ENCODE results near the gene SRD5A3. TPM values are rescaled to one million over a fixed set of nuclear protein-coding genes. Genes with fewer than 3 reads are reported as not detected.
A peak's percentile ranks its signal among the peaks of the same experiment; 100 is the strongest.

SRD5A3 gene
- total RNA-seq, 2 experiments from 2014 or later: 8.8 to 9.7 TPM

GRCh38 chr4:55395218-55395528, 49.1 kb downstream of the SRD5A3 start:
- Mint-ChIP-seq H3K4me1 (peaks cover 33% of the 10 kb centered on the region), H3K4me3 (peak overlapping the region; percentile 94), H3K9me3 (ENCODE audit: low read depth) (no peaks in the 10 kb centered on the region), H3K27ac (peak overlapping the region; percentile 93), H3K36me3 (peaks cover 23% of the 10 kb centered on the region), H3K27me3 (peaks cover 3% of the 10 kb centered on the region)
- DNase-seq: no peak
- CTCF ChIA-PET: interaction anchor here (0.6 to 5.4 kb wide), 7 partner anchors 10 to 151 kb away, joined by 3 to 41 read pairs (median 4); partner anchors contain the start of genes CLOCK and SRD5A3
- ATAC-seq: no peak

GRCh38 chr4:55395529-55396307, 49.7 kb downstream of the SRD5A3 start, which contains the start of gene TMEM165:
Gene TMEM165 (plus strand): TSS chr4:55395957. CDS start chr4:55396190, 233 bp downstream.
- Mint-ChIP-seq H3K4me1 (peaks cover 36% of the 10 kb centered on the region), H3K9me3 (ENCODE audit: low read depth) (no peaks in the 10 kb centered on the region), H3K36me3 (peaks cover 25% of the 10 kb centered on the region), H3K27ac (peak within 1 kb of the TSS; percentile 93), H3K27me3 (no peaks in the 10 kb centered on the region), H3K4me3 (peak within 1 kb of the TSS; percentile 94)
- peak; percentile 96 for ATAC-seq
- CTCF ChIA-PET: interaction anchor here (0.6 to 5.4 kb wide), 8 partner anchors 10 to 150 kb away, joined by 3 to 41 read pairs (median 4); partner anchors contain the start of genes CLOCK and SRD5A3
- peak; percentile 95 for DNase-seq

- ATAC-seq: peak; percentile 20
- H3K27ac Mint-ChIP-seq: peak overlapping the region; percentile 82
- H3K27me3 Mint-ChIP-seq: no peaks in the 10 kb centered on the region
- CTCF ChIA-PET: interaction anchor here (1.1 to 5.4 kb wide), 4 partner anchors 9 to 149 kb away, joined by 4 to 41 read pairs (median 6); partner anchors contain the start of genes CLOCK and SRD5A3
- H3K9me3 Mint-ChIP-seq (ENCODE audit: low read depth): no peaks in the 10 kb centered on the region
- H3K4me1 Mint-ChIP-seq: peaks cover 44% of the 10 kb centered on the region
- peak; percentile 45 for DNase-seq
- peaks cover 31% of the 10 kb centered on the region for H3K36me3 Mint-ChIP-seq
- H3K4me3 Mint-ChIP-seq: peak overlapping the region; percentile 94
Observed at GRCh38 chr4:55396308-55397125, 50.5 kb downstream of the SRD5A3 start.

GRCh38 chr4:55397126-55397436, 51.0 kb downstream of the SRD5A3 start:
- CTCF ChIA-PET: interaction anchor here (1.4 to 5.4 kb wide), 2 partner anchors 8 to 50 kb away, joined by 6 to 41 read pairs; partner anchors contain the start of gene SRD5A3
- no peak for ATAC-seq
- peak overlapping the region; percentile 94 for H3K4me3 Mint-ChIP-seq
- H3K27ac Mint-ChIP-seq: peak overlapping the region; percentile 82
- no peaks in the 10 kb centered on the region for H3K27me3 Mint-ChIP-seq
- H3K4me1 Mint-ChIP-seq: peaks cover 45% of the 10 kb centered on the region
- peaks cover 31% of the 10 kb centered on the region for H3K36me3 Mint-ChIP-seq
- no peaks in the 10 kb centered on the region for H3K9me3 Mint-ChIP-seq (ENCODE audit: low read depth)
- DNase-seq: no peak

- H3K4me3 Mint-ChIP-seq: peak overlapping the region; percentile 94
- no peaks in the 10 kb centered on the region for H3K27me3 Mint-ChIP-seq
- peak overlapping the region; percentile 82 for H3K27ac Mint-ChIP-seq
- peaks cover 31% of the 10 kb centered on the region for H3K36me3 Mint-ChIP-seq
- DNase-seq (no peak), ATAC-seq (no peak)
- H3K4me1 Mint-ChIP-seq: peaks cover 45% of the 10 kb centered on the region
- CTCF ChIA-PET: no interaction called here
- H3K9me3 Mint-ChIP-seq (ENCODE audit: low read depth): no peaks in the 10 kb centered on the region
Observed at GRCh38 chr4:55397520-55398321, 51.7 kb downstream of the SRD5A3 start.

- H3K36me3 Mint-ChIP-seq: peaks cover 34% of the 10 kb centered on the region
- H3K9me3 Mint-ChIP-seq (ENCODE audit: low read depth): no peaks in the 10 kb centered on the region
- H3K4me3 Mint-ChIP-seq: peak overlapping the region; percentile 94
- H3K27ac Mint-ChIP-seq: peak overlapping the region; percentile 65
- ATAC-seq (no peak), DNase-seq (no peak)
- H3K4me1 Mint-ChIP-seq: peaks cover 48% of the 10 kb centered on the region
- CTCF ChIA-PET: interaction anchor here (0.7 kb wide), 1 partner anchor 147 kb away, joined by 3 read pairs; no protein-coding TSS in a partner anchor
- H3K27me3 Mint-ChIP-seq: no peaks in the 10 kb centered on the region
Observed at GRCh38 chr4:55398461-55398860, 52.4 kb downstream of the SRD5A3 start.

GRCh38 chr4:55398966-55399365, 52.9 kb downstream of the SRD5A3 start:
- Mint-ChIP-seq H3K4me3 (peak overlapping the region; percentile 94), H3K4me1 (peaks cover 52% of the 10 kb centered on the region), H3K27me3 (no peaks in the 10 kb centered on the region), H3K27ac (peak overlapping the region; percentile 24), H3K9me3 (ENCODE audit: low read depth) (no peaks in the 10 kb centered on the region), H3K36me3 (peaks cover 39% of the 10 kb centered on the region)
- DNase-seq: no peak
- CTCF ChIA-PET: interaction anchor here (0.7 to 1.0 kb wide), 2 partner anchors 147 to 155 kb away, joined by 3 to 5 read pairs; no protein-coding TSS in a partner anchor
- ATAC-seq: no peak

- H3K4me3 Mint-ChIP-seq: no peak overlapping the region
- no peak for ATAC-seq
Observed at GRCh38 chr4:55399581-55399980, 53.5 kb downstream of the SRD5A3 start.

GRCh38 chr4:55405073-55405472, 59.0 kb downstream of the SRD5A3 start:
- DNase-seq: no peak
- Mint-ChIP-seq H3K4me1 (peaks cover 51% of the 10 kb centered on the region), H3K4me3 (no peak overlapping the region), H3K36me3 (peaks cover 47% of the 10 kb centered on the region), H3K27ac (no peak overlapping the region), H3K9me3 (ENCODE audit: low read depth) (no peaks in the 10 kb centered on the region), H3K27me3 (no peaks in the 10 kb centered on the region)
- ATAC-seq: no peak
- CTCF ChIA-PET: interaction anchor here (1.9 kb wide), 1 partner anchor 9 kb away, joined by 6 read pairs; the partner anchor contains the start of gene TMEM165

More at GRCh38 chr4:55399581-55399980, 53.5 kb downstream of the SRD5A3 start:
- Mint-ChIP-seq H3K27me3 (no peaks in the 10 kb centered on the region), H3K9me3 (ENCODE audit: low read depth) (no peaks in the 10 kb centered on the region), H3K4me1 (peaks cover 49% of the 10 kb centered on the region), H3K36me3 (peaks cover 43% of the 10 kb centered on the region), H3K27ac (peak overlapping the region; percentile 24)
- DNase-seq: no peak
- CTCF ChIA-PET: interaction anchor here (1.0 kb wide), 1 partner anchor 155 kb away, joined by 5 read pairs; no protein-coding TSS in a partner anchor

GRCh38 chr4:55406545-55406944, 60.5 kb downstream of the SRD5A3 start:
- peaks cover 41% of the 10 kb centered on the region for H3K36me3 Mint-ChIP-seq
- CTCF ChIA-PET: interaction anchor here (0.8 to 1.9 kb wide), 2 partner anchors 10 to 60 kb away, joined by 3 to 6 read pairs; partner anchors contain the start of gene TMEM165
- DNase-seq (no peak), ATAC-seq (no peak)
- no peak overlapping the region for H3K27ac Mint-ChIP-seq
- H3K9me3 Mint-ChIP-seq (ENCODE audit: low read depth): no peaks in the 10 kb centered on the region
- peaks cover 39% of the 10 kb centered on the region for H3K4me1 Mint-ChIP-seq
- no peaks in the 10 kb centered on the region for H3K27me3 Mint-ChIP-seq
- no peak overlapping the region for H3K4me3 Mint-ChIP-seq

GRCh38 chr4:55407119-55407518, 61.1 kb downstream of the SRD5A3 start:
- Mint-ChIP-seq H3K9me3 (ENCODE audit: low read depth) (no peaks in the 10 kb centered on the region), H3K4me3 (no peak overlapping the region), H3K36me3 (peaks cover 41% of the 10 kb centered on the region), H3K27ac (no peak overlapping the region), H3K4me1 (peaks cover 39% of the 10 kb centered on the region), H3K27me3 (no peaks in the 10 kb centered on the region)
- no peak for DNase-seq
- CTCF ChIA-PET: no interaction called here
- ATAC-seq: no peak

GRCh38 chr4:55407764-55408163, 61.7 kb downstream of the SRD5A3 start:
- CTCF ChIA-PET: interaction anchor here (0.9 kb wide), 1 partner anchor 141 kb away, joined by 3 read pairs; no protein-coding TSS in a partner anchor
- H3K9me3 Mint-ChIP-seq (ENCODE audit: low read depth): no peaks in the 10 kb centered on the region
- H3K4me1 Mint-ChIP-seq: peaks cover 39% of the 10 kb centered on the region

More at GRCh38 chr4:55407764-55408163, 61.7 kb downstream of the SRD5A3 start:
- H3K4me3 Mint-ChIP-seq: no peak overlapping the region
- DNase-seq (no peak), ATAC-seq (no peak)
- peaks cover 43% of the 10 kb centered on the region for H3K36me3 Mint-ChIP-seq
- no peaks in the 10 kb centered on the region for H3K27me3 Mint-ChIP-seq
- no peak overlapping the region for H3K27ac Mint-ChIP-seq
